Frontal cortex (tissue), 4 donors: ENCODE measurements around the gene ZNF319. TPM values are rescaled to one million over a fixed set of nuclear protein-coding genes. Genes with fewer than 3 reads are reported as not detected.
"Not testable (repeated sequence)": the region's sequence is repeated elsewhere in the genome, so short reads cannot be mapped to it uniquely, and the experiment has no call there.

ENCODE experiments used
- DNase-seq, 2 donors: peaks; one replicate each; pipeline ENCODE4 v3.0.0; 2012; ENCODE audit warnings: low spot score in 2 of 2
- FAIRE-seq: peaks from 2 replicates; lab custom pipeline; 2012; peaks lifted over from hg19 to GRCh38; lab: Jason Lieb, UNC
- total RNA-seq: library from RNA; depleted of rRNA; stranded (reverse); fragments of >200 nt; gene quantifications from one replicate; pipeline ENCODE4 v1.2.3, GENCODE V29; 2014
- donor health status: control.
- donor health status: control.
- donor health status: control.

The ZNF319 gene
- total RNA-seq, 1 donor from 2014 or later, result 4.9 TPM

- peak in 1 of 2 donors; percentile 23 for DNase-seq
Measured at GRCh38 chr16:58024486-58025350, 24.2 kb upstream of the ZNF319 start.

GRCh38 chr16:58022601-58023371, 22.3 kb upstream of the ZNF319 start:
- FAIRE-seq (no peak), DNase-seq (peak; percentile 61 to 68)

More at GRCh38 chr16:58024486-58025350, 24.2 kb upstream of the ZNF319 start:
- no peak for FAIRE-seq

GRCh38 chr16:58021661-58022551, 21.4 kb upstream of the ZNF319 start:
- FAIRE-seq (no peak), DNase-seq (no peak)

GRCh38 chr16:58020628-58021521, 20.4 kb upstream of the ZNF319 start:
- FAIRE-seq, result no peak
- peak; percentile 60 to 70 for DNase-seq

- FAIRE-seq, result no peak
Measured at GRCh38 chr16:58019866-58020538, 19.5 kb upstream of the ZNF319 start.

GRCh38 chr16:58018803-58019202, 18.3 kb upstream of the ZNF319 start:
- DNase-seq, result no peak
- FAIRE-seq, result no peak

More at GRCh38 chr16:58019866-58020538, 19.5 kb upstream of the ZNF319 start:
- no peak for DNase-seq

- DNase-seq (no peak), FAIRE-seq (no peak)
Measured at GRCh38 chr16:58016840-58017446, 16.5 kb upstream of the ZNF319 start.

GRCh38 chr16:58013201-58013956, 12.9 kb upstream of the ZNF319 start:
- DNase-seq, result no peak
- FAIRE-seq, result no peak

- DNase-seq (no peak), FAIRE-seq (no peak)
Measured at GRCh38 chr16:58012481-58012880, 12.0 kb upstream of the ZNF319 start.

- FAIRE-seq (no peak), DNase-seq (no peak)
Measured at GRCh38 chr16:58011652-58012051, 11.2 kb upstream of the ZNF319 start.

- FAIRE-seq (no peak), DNase-seq (no peak)
Measured at GRCh38 chr16:58010886-58011285, 10.4 kb upstream of the ZNF319 start.

- DNase-seq, result no peak
- FAIRE-seq, result no peak
Measured at GRCh38 chr16:58009856-58010416, 9.5 kb upstream of the ZNF319 start.

GRCh38 chr16:58004736-58005135, 4.3 kb upstream of the ZNF319 start:
- DNase-seq, FAIRE-seq: not testable (repeated sequence)

GRCh38 chr16:58002936-58003335, 2.5 kb upstream of the ZNF319 start:
- no peak for FAIRE-seq

GRCh38 chr16:58002416-58002800, 1.9 kb upstream of the ZNF319 start:
- no peak for DNase-seq
- no peak for FAIRE-seq

More at GRCh38 chr16:58002936-58003335, 2.5 kb upstream of the ZNF319 start:
- no peak for DNase-seq

GRCh38 chr16:58001781-58002415, 1.4 kb upstream of the ZNF319 start:
- FAIRE-seq, result no peak
- no peak for DNase-seq
